ENCODE measurements around the gene IFT172. TPM values are rescaled to one million over a fixed set of nuclear protein-coding genes. Genes with fewer than 3 reads are reported as not detected.

Gene IFT172
- polyA plus RNA-seq, 1 experiment, result 20.4 TPM

DNA sequence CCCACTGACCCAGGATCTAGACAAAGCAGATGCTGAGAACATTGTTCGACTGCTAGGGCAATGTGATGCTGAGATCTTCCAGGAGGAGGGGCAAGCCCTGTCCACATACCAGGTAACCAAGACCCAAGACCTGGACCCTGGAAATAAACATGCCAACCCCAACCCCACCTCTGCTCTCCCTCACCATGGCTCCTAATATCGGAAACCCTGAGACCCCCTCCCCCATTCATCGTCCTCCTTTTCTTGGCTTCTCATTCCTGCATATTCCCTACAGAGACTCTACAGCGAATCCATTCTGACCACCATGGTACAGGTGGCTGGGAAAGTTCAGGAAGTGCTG, 7.7 kb upstream of the IFT172 start:
- Histone ChIP-seq H3K4me3 (ENCODE audit: low read depth, low read length) (no peak overlapping the region), H3K27me3 (ENCODE audit: control insufficient read depth, insufficient read depth, low read length) (peaks cover 4% of the 10 kb centered on the region), H3K9me3 (ENCODE audit: control insufficient read depth, insufficient read depth, low read length) (no peaks in the 10 kb centered on the region), H3K27ac (ENCODE audit: low read depth, low read length) (no peak overlapping the region)
- no peak for TF ChIP-seq CTCF (IDR thresholded peaks at IDR 0.05; ENCODE audit: low read depth, low read length)
- ChIA-PET CTCF (no interaction called here), POLR2A (no interaction called here)
- no peak for DNase-seq (ENCODE audit: low read depth, low spot score)

GRCh38 chr2:27496357-27497287, 7.1 kb upstream of the IFT172 start, which contains the start of gene GCKR:
GCKR (plus strand) TSS chr2:27496839; CDS start chr2:27496905, 66 bp downstream.
- no peak for TF ChIP-seq CTCF (IDR thresholded peaks at IDR 0.05; ENCODE audit: low read depth, low read length)
- no peak within 1 kb of the TSS for H3K27ac ChIP-seq (ENCODE audit: low read depth, low read length)
- DNase-seq (ENCODE audit: low read depth, low spot score), result no peak
- ChIA-PET CTCF (no interaction called here), POLR2A (no interaction called here)
- H3K4me3 ChIP-seq (ENCODE audit: low read depth, low read length), result no peak within 1 kb of the TSS
- peaks cover 4% of the 10 kb centered on the region for H3K27me3 ChIP-seq (ENCODE audit: control insufficient read depth, insufficient read depth, low read length)
- no peaks in the 10 kb centered on the region for H3K9me3 ChIP-seq (ENCODE audit: control insufficient read depth, insufficient read depth, low read length)

- Histone ChIP-seq H3K27ac (ENCODE audit: low read depth, low read length) (no peak overlapping the region), H3K9me3 (ENCODE audit: control insufficient read depth, insufficient read depth, low read length) (no peaks in the 10 kb centered on the region), H3K27me3 (ENCODE audit: control insufficient read depth, insufficient read depth, low read length) (peaks cover 4% of the 10 kb centered on the region), H3K4me3 (ENCODE audit: low read depth, low read length) (no peak overlapping the region)
- no peak for DNase-seq (ENCODE audit: low read depth, low spot score)
- TF ChIP-seq CTCF (IDR thresholded peaks at IDR 0.05; ENCODE audit: low read depth, low read length), result no peak
- CTCF ChIA-PET, result no interaction called here
- POLR2A ChIA-PET, result no interaction called here
Observed at GRCh38 chr2:27495840-27496356, 6.4 kb upstream of the IFT172 start.

DNA sequence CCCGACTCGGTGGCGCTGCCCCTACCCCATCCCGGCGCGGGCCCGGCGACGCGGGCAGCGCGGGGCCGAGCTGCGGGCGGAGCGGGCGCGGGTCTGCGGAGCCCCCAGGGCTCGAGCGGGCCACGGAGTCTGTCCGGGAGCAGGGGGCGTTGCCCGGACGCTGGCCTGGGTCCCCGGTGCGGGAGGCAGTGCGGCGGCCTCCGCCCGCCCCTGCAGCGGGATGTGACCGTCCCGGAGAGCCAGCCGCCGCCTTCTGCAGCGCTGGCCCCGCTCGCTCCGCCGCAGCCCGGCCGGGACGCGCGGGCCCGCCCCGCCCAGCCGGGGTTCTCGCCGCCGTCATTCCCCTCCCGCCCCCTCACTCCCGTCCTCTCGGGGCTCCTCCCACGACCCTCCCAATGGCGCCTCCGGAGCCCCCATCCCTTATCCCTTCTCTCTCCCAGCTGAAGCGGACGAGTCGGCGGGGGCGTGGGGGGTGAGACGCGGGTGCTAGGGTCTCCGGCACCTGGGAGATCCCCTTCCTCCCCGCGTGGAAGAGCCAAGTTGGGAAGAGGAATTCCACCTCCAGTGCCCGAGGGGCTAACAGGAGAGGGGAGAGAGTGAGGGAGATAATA, 5.5 kb upstream of the IFT172 start, which contains the start of gene FNDC4:
FNDC4 (minus strand) TSS at position 257 of the 611 bp plus-strand sequence. CDS start 521 bp downstream, outside the sequence.
- POLR2A ChIA-PET, result no interaction called here
- Histone ChIP-seq H3K4me3 (ENCODE audit: low read depth, low read length) (peak within 1 kb of the TSS; percentile 73), H3K9me3 (ENCODE audit: control insufficient read depth, insufficient read depth, low read length) (no peaks in the 10 kb centered on the region), H3K27ac (ENCODE audit: low read depth, low read length) (peak within 1 kb of the TSS; percentile 11), H3K27me3 (ENCODE audit: control insufficient read depth, insufficient read depth, low read length) (peaks cover 4% of the 10 kb centered on the region)
- DNase-seq (ENCODE audit: low read depth, low spot score), result no peak
- CTCF ChIA-PET, result no interaction called here
- TF ChIP-seq CTCF (IDR thresholded peaks at IDR 0.05; ENCODE audit: low read depth, low read length), result no peak

All from AG04450 (cell line).